ENCODE results near the gene KCTD14.
"Not testable (repeated sequence)": the region's sequence is repeated elsewhere in the genome, so short reads cannot be mapped to it uniquely, and the experiment has no call there.

KCTD14 gene

GRCh38 chr11:78066471-78066870 lies 43.4 kb upstream of the KCTD14 start:
- H3K4me3 ChIP-seq (ENCODE audit: low read length) = no peak overlapping the region
- no peak for DNase-seq (ENCODE audit: low read depth)
- TF ChIP-seq CTCF (conservative IDR thresholded peaks at IDR 0.05; ENCODE audit: low read length) = no peak

DNA sequence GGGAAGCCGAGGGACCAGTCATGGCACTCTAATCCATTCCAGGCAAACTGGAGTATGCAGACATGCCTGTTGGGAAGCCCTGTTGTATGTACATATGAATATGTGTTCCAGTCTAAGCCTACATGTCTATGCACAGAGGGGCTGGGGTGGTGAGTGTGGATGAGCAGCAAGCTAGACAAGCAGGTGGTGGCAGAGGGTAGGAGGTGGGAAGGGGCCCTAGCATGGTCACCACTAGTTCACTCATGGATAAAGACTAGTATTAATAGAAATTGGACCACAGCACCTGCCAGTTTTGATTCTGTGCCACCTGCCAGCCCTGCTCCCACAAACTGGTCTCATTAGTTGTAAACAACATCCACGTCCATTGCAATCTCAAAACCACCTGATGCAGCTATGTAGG lies 42.1 kb upstream of the KCTD14 start:
- TF ChIP-seq CTCF (conservative IDR thresholded peaks at IDR 0.05; ENCODE audit: low read length) = no peak
- H3K4me3 ChIP-seq (ENCODE audit: low read length) = no peak overlapping the region
- DNase-seq (ENCODE audit: low read depth) = no peak

DNA sequence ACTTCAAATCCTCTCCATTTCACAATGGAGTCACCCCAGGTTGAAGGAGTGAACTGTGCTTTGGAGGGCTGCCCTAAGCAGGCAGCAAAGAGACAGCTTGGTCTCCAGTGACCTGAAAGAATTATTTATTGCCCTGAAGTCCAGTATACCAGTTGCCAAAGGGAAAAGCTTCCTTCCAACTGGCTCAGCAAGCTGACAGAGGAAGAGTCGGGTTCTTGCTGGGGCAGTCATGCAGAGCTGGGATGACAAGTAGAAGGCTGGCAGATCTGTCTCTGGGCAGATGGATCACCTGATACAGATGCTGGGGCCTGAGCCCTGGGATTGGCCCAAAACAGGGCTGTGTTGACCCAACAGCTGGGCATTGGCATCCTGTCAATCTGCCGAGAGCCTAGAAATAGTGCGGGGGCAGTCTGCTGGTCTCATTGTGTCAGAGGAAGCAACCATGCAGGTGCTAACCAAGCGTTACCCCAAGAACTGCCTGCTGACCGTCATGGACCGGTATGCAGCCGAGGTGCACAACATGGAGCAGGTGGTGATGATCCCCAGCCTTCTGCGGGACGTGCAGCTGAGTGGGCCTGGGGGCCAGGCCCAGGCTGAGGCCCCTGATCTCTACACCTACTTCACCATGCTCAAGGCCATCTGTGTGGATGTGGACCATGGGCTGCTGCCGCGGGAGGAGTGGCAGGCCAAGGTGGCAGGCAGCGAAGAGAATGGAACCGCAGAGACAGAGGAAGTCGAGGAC lies 40.5 kb upstream of the KCTD14 start, which contains the start of gene THRSP:
Gene THRSP (plus strand): TSS at position 422 of the 742 bp plus-strand sequence. CDS start 21 bp downstream, at position 443.
- no peak for TF ChIP-seq CTCF (conservative IDR thresholded peaks at IDR 0.05; ENCODE audit: low read length)
- H3K4me3 ChIP-seq (ENCODE audit: low read length) = no peak within 1 kb of the TSS
- DNase-seq (ENCODE audit: low read depth) = no peak

DNA sequence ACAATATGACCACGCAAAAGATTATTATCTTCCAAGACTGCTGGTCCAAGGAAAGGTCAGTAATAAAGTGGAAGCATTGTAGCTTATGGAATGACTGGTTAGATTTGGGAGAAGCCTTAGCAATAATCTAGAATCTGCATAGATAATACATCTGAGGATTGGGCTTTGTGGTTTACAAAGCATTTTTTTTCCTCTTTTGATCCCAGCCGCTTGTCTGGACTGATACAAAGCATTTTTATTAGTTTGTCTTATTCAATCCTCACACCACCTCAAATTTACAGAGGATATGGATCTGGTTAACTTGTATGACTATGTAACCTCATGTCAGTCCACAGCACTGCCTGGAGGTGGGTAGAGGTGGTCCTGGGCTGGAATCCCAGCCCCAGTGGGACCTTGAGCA lies 39.6 kb upstream of the KCTD14 start:
- H3K4me3 ChIP-seq (ENCODE audit: low read length) = no peak overlapping the region
- no peak for DNase-seq (ENCODE audit: low read depth)
- TF ChIP-seq CTCF (conservative IDR thresholded peaks at IDR 0.05; ENCODE audit: low read length) = no peak

DNA sequence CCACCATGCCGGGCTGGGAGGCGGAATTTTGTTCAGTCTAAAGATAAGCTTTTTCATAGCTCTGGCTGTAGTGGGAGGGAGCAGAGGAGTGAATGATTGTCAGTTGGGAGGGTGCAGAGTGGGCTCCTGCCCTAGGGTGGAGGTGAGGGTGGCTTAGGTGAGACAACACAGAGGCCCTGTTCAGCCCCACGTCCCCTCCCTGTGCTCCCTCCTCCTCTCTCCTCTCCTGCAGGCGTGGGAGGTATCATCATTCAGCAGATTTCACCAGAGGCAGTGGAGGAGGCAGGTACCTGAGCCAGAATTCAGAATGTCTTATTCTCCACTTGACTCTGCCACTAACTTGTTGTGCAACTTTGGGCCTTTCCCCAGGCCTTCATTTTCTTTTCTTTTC lies 38.8 kb upstream of the KCTD14 start:
- TF ChIP-seq CTCF (conservative IDR thresholded peaks at IDR 0.05; ENCODE audit: low read length) = no peak
- H3K4me3 ChIP-seq (ENCODE audit: low read length) = no peak overlapping the region
- no peak for DNase-seq (ENCODE audit: low read depth)

DNA sequence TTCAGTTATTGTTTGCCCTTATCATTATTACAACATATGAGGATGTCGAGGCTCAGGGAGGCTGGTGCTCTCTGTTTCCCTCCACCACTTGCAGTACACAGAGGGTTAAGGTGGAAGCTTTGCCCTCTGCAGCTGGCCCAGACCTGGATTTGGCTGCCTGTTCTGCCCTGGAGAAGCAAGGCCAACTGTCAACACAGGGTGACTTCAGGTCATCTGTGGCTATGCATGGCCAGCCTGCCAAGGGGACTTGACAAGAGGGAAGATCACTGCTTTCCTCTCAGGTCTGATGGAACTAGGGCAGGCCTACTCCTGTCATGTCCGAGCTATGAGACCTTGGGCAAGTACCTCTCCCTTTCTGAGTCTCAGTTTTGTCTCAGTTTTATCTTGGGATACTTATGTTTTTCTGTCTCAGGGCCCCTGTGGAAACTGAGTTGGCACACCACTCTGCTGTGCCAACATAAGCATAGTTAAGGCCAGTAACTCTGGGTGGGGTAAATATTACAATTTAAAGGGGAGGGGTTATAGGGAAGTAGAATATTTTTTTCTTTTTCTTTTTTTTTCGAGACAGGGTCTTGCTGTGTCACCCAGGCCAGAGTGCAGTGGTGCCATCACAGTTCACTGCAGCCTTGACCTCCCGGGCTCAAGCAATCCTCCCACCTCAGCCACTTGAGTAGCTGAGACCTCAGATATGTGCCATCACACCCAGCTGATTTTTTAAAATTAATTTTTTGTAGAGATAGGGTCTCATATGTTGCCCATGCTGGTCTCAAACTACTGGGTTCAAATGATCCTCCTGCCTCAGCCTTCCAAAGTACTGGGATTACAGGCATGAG lies 38.2 kb upstream of the KCTD14 start:
- DNase-seq (ENCODE audit: low read depth) = no peak
- no peak overlapping the region for H3K4me3 ChIP-seq (ENCODE audit: low read length)
- TF ChIP-seq CTCF (conservative IDR thresholded peaks at IDR 0.05; ENCODE audit: low read length) = no peak

DNA sequence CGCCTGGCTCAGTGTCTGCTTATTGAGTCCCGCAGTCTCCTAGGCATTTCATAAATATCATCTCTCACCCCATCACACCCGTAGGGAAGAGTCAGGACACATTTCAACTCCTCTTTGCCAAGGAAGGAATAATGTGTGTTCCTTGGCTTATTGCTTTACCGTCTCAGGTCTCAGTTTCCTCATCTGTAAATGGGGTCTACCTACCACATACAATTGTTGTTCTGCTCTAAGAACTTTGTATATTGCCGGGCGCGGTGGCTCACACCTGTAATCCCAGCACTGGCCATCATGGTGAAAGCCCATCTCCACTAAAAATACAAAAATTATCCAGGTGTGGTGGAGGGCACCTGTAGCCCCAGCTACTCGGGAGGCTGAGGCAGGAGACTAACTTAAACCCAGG lies 37.5 kb upstream of the KCTD14 start:
- no peak overlapping the region for H3K4me3 ChIP-seq (ENCODE audit: low read length)
- no peak for TF ChIP-seq CTCF (conservative IDR thresholded peaks at IDR 0.05; ENCODE audit: low read length)
- DNase-seq (ENCODE audit: low read depth) = no peak

DNA sequence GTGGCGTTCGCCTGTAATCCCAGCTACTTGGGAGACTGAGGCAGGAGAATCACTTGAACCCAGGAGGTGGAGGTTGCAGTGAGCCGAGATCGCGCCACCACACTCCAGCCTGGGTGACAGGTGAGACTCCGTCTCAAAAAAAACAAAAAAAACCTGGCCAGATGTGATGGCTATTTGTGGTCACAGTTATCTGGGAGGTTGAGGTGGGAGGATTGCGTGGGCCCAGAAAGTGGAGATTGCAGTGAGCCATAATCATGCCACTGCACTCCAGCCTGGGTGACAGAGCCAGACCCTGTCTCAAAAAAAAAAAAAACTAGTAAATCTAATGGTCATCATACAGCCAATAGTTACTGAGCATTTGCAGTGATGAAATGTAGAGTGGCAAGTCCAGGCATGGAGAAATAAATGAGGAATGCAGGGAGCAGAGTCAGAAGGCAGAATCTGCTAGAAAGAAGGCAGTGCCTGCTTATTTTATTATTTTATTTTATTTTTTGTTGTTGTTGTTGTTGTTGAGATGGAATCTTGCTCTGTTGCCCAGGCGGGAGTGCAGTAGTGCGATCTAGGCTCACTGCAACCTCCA lies 36.8 kb upstream of the KCTD14 start:
- DNase-seq (ENCODE audit: low read depth); H3K4me3 ChIP-seq (ENCODE audit: low read length): not testable (repeated sequence)

All from AG10803 (cell line).